Progenitor cell of endocrine pancreas (in vitro differentiated cells): ENCODE results near the gene PSME1. TPM values are rescaled to one million over a fixed set of nuclear protein-coding genes. Genes with fewer than 3 reads are reported as not detected.

Source experiments
- DNase-seq: peaks from one replicate; pipeline ENCODE4 v3.0.0; 2021; ENCODE audit warnings: low spot score; ENCODE audit not compliant: unreplicated experiment
- H3K27ac Mint-ChIP-seq: 2 replicates; pipeline ENCODE4 v1.8.0; 2021; ENCODE audit warnings: mild to moderate bottlenecking, moderate library complexity, mixed read lengths
- H3K27me3 Mint-ChIP-seq: 2 replicates; pipeline ENCODE4 v1.8.0; 2021; ENCODE audit warnings: mixed read lengths
- H3K36me3 Mint-ChIP-seq: 2 replicates; pipeline ENCODE4 v1.8.0; 2022; ENCODE audit warnings: mixed read lengths; ENCODE audit not compliant: insufficient read depth
- H3K4me1 Mint-ChIP-seq: 2 replicates; pipeline ENCODE4 v1.8.0; 2021; ENCODE audit warnings: low read depth, mixed read lengths
- H3K4me3 Mint-ChIP-seq: 2 replicates; pipeline ENCODE4 v1.8.0; 2021; ENCODE audit warnings: low read depth, mild to moderate bottlenecking, moderate library complexity, mixed read lengths
- H3K9me3 Mint-ChIP-seq: 2 replicates; pipeline ENCODE4 v1.8.0; 2021; ENCODE audit warnings: low read depth, mixed read lengths
- total RNA-seq: library from RNA; stranded (reverse); gene quantifications from 2 replicates; pipeline ENCODE4 v1.2.1, GENCODE V29; 2021
- TF ChIP-seq, protein P1 (sequence below): fragments of 200-600 bp; sonication (generic); IDR thresholded peaks from one replicate; pipeline ENCODE4 v1.5.0; 2021; ENCODE audit warnings: antibody characterized with exemption, mild to moderate bottlenecking; ENCODE audit not compliant: unreplicated experiment

PSME1 gene
- total RNA-seq, 1 donor from 2014 or later = 103 TPM

- TF ChIP-seq, protein P1, sequence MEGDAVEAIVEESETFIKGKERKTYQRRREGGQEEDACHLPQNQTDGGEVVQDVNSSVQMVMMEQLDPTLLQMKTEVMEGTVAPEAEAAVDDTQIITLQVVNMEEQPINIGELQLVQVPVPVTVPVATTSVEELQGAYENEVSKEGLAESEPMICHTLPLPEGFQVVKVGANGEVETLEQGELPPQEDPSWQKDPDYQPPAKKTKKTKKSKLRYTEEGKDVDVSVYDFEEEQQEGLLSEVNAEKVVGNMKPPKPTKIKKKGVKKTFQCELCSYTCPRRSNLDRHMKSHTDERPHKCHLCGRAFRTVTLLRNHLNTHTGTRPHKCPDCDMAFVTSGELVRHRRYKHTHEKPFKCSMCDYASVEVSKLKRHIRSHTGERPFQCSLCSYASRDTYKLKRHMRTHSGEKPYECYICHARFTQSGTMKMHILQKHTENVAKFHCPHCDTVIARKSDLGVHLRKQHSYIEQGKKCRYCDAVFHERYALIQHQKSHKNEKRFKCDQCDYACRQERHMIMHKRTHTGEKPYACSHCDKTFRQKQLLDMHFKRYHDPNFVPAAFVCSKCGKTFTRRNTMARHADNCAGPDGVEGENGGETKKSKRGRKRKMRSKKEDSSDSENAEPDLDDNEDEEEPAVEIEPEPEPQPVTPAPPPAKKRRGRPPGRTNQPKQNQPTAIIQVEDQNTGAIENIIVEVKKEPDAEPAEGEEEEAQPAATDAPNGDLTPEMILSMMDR = no peak
- H3K36me3 Mint-ChIP-seq = peaks cover 9% of the 10 kb centered on the region
- H3K4me3 Mint-ChIP-seq = peak overlapping the region; percentile 89
- H3K27ac Mint-ChIP-seq = peak overlapping the region; percentile 99
- H3K27me3 Mint-ChIP-seq = no peaks in the 10 kb centered on the region
- H3K9me3 Mint-ChIP-seq = no peaks in the 10 kb centered on the region
- peak; percentile 68 for DNase-seq
- peaks cover 18% of the 10 kb centered on the region for H3K4me1 Mint-ChIP-seq
These were observed 22.0 kb upstream of the PSME1 start for GRCh38 chr14:24113801-24114531.

DNA sequence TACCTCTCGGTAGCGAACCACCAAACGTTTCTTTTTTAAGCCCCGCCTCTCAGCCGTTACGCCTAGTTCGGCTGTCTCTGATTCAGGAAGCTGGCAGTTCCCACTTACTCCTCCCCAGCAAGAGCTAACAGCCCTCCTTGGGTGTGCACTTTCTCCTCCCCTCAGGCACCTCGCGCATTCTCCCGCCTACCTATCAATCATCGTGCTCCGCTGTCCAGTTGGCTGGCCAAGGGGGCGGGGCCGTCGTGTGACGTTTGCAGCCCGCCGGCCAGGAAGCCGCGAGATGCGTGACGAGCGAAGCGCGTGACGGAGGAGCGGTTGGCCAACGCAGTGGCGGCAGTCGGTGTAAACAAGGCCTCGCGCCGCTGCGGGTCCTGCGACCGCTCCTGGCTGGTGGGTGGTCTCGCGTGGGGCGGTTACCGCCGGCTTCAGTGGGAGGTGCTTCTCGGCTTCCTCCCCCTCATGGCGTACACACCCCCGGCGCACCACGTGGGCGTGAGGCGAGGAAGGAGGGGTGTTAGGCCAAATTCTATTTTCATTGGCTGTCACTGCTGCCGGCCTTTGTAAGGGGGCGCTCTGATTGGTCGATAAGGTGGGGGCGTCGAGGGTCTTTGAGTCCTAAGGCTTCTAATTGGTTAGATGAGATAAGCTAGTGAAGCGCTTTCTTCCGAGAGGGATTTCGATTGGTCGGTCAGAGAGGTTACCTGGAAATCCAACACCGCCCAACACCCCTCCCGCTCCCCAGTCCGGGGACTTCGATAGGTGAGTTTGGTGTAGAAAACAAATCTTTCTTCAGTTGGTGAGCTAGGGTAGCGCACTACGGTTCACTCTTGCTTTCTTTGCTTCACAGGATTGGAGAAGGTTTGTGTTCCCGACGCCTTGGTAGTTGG is 21.2 kb upstream of the PSME1 start, which contains the start of the genes DCAF11 and NRL:
Gene DCAF11 (plus strand): TSS at position 246 of the 890 bp plus-strand sequence. CDS start 818 bp downstream, outside the sequence.
Gene NRL (minus strand): TSS at position 418 of the 890 bp plus-strand sequence. CDS start 32,101 bp downstream, outside the sequence.
- peak; percentile 95 for DNase-seq
- Mint-ChIP-seq H3K27me3 (no peaks in the 10 kb centered on the region), H3K9me3 (no peaks in the 10 kb centered on the region), H3K4me1 (peaks cover 17% of the 10 kb centered on the region), H3K4me3 (peak within 1 kb of the TSS; percentile 89), H3K36me3 (peaks cover 13% of the 10 kb centered on the region), H3K27ac (peak within 1 kb of the TSS; percentile 99)
- TF ChIP-seq, protein P1 = no peak

DNA sequence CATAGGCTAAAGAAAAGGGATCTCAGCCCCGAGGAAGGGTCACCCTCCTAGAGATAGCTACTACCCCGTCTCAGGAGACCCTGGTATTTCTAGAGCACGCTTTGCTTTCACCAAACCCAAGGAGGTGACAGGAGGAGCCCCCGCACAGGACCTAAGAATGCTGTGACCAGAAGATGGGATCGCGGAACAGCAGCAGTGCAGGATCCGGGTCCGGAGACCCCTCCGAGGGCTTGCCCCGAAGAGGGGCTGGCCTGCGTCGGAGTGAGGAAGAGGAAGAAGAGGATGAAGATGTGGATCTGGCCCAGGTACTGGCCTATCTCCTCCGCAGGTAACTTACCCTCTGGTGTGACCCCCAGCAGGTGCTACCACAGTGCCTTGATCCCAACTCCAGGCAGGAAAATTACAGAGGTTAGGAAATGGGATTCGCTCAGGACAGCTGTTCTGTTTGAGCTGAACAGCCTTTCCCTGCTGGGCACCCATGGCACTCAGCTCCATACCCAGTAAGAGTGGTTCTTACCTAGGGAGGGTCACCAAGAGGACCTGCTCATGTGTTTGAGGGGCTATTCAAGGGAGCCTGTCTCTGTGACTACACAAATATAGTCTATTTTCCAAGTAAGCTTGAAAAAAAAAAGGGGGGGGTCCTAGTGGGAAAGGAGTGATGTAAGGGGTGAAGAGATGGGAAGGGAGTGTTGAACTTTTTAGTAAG is 20.4 kb upstream of the PSME1 start:
- H3K4me1 Mint-ChIP-seq = peaks cover 17% of the 10 kb centered on the region
- peak overlapping the region; percentile 99 for H3K27ac Mint-ChIP-seq
- no peaks in the 10 kb centered on the region for H3K27me3 Mint-ChIP-seq
- no peaks in the 10 kb centered on the region for H3K9me3 Mint-ChIP-seq
- peaks cover 13% of the 10 kb centered on the region for H3K36me3 Mint-ChIP-seq
- H3K4me3 Mint-ChIP-seq = peak overlapping the region; percentile 89
- TF ChIP-seq, protein P1 = no peak
- DNase-seq = no peak

GRCh38 chr14:24116128-24116814 is 19.7 kb upstream of the PSME1 start:
- no peak for DNase-seq
- Mint-ChIP-seq H3K9me3 (no peaks in the 10 kb centered on the region), H3K4me3 (peak overlapping the region; percentile 89), H3K27me3 (no peaks in the 10 kb centered on the region), H3K4me1 (peaks cover 17% of the 10 kb centered on the region), H3K27ac (peak overlapping the region; percentile 99), H3K36me3 (peaks cover 16% of the 10 kb centered on the region)
- TF ChIP-seq, protein P1 = no peak
